Hepatic stellate cell (primary cell): ENCODE measurements around the gene FBXW8.

ENCODE experiments used
- DNase-seq: peaks from one replicate; pipeline ENCODE4 v3.0.0; 2011; ENCODE audit warnings: low spot score

FBXW8 gene

DNA sequence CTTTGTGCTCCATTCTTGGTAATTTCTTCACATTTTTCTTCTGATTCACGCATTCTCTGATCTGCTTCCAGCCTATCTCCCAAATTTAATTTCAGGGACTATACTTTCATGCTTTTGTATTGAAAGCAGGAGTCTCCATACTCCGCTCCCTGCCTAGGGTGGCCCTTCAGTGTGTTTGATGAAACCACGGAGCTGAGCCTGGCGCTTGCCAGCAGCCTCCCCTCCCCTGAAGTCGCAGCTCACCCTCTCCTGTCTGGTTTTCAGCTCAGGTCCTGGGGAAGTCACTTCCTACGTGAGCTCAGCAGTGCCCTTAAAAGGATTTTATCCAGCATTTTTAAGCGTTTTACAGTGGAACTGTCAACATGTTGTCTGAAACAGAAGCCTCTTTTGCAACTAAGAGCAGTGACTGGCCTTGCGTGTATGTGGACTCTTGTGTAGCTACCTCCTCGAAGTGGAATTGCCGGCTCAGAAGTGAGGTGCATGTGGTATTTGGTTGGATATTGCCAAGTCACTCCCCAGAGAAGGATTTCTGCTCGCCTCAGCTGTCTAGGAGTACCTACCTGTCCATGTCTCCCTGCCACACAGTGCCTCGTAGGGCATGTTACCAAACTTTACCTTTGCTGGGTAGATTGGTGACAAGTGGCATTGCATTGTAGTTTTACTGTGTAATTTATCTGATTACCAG is 109.9 kb downstream of the FBXW8 start:
- no peak for DNase-seq

DNA sequence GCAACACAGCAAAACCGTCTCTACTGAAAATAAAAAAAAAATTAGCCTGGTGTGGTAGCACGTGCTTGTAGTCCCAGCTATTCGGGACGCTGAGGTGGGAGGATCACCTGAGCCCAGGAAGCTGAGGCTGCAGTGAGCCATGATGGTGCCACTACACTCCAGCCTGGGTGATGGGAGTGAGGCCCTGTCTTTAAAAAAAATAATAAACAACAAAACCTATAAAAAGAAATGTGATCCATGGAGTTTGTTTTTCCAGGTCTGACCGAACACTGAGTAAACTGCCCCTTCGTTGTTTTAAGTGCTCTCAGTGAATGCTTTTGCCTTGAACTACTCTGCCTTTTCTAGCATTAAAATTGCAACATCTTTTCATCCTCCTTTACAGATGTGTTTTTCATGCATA is 111.7 kb downstream of the FBXW8 start:
- no peak for DNase-seq

DNA sequence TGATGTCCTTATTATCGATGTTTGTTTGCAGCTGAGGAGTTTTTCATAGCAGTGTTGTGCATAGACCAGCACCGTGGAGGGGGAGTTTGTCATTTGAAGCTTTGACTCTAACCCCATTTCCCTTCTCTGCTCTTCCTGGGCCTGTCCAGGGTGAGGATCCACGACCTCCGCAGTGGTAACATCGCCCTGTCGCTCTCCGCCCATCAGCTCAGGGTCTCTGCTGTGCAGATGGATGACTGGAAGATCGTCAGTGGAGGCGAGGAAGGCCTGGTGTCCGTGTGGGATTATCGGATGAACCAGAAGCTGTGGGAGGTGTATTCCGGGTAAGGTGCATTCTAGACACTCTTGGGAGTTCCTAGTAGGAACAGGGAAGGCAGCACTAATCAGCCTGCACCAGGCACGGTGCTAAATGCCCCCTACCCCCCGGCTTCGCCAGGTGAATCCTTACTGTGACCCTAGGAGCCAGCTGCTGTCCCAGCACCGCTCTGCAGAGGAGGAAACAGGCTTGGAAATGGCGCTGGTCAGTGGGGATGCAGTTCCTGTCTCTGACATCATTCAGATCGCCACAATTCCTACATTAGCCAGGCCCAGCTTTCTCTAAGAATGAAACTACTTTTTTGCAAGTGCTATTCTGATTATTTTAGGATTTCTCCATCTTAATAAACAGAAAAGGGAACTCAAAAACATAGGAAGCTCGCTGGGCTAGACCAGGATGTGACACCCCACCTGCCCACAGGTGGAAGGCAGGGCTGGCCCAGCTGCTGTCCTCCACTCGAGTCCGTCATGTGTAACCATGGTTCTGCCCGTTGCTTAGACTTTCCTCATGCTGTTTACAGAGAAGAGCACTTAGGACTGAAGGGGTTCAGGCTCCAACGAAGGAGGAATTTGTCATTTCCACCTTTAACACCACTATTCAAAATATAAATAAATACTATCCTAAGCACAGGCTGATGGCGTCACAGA is 113.5 kb downstream of the FBXW8 start:
- DNase-seq = no peak

DNA sequence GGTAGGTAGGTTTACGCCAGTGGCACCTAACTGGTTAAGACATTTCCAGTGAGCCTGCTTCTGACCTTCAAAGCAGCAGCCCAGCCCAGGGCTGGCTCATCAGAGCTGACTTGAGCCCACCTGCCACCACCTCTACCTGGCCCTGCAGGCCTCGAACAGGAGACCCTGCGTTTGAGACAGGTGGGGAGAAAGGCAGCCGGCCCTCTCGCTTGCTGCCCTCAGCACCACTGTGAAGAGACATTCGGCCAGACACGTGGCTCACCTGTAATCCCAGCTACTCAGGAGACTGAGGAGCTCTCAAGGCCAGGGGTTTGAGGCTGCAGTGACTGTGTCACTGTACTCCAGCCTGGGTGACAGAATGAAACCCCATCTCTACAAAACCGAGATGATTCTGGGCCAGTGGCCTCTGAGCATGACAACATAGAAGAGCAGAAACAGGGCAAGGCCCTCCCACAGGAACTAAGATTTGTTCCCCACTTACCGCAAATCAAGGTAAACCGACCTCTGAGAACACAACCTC is 114.3 kb downstream of the FBXW8 start:
- no peak for DNase-seq

DNA sequence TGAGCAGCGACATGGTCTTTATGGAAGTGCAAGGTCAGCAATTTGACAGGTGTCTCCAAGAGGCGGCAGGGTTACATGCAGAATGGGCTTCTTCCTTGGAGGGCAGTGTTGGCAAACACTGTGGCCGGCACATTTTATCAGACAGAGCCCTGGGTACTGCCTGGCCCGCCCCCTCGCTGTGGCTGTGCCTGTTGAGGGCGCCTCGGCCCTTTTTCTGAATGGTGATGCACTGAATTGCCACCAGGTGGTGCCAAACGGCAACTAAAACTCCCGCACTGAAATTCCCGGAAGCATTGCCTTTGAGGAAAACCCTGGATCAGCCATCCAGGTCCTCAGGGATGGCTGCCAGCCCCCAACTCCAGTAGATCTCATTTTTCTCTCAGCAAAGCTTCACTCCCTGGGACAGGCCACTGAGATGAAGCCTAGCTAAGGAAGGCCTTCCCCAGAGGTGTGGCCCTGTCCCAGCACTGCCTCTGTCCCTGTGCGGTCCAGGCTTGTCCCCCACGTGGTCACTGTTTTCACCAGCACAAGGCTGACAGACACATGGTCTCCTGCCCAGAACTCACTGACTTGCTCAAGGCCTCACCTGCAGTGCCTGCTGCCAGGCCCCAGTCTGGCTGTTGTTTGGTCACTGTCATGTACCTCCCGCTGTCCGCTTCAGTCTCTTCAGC is 114.9 kb downstream of the FBXW8 start:
- DNase-seq = peak; percentile 84

DNA sequence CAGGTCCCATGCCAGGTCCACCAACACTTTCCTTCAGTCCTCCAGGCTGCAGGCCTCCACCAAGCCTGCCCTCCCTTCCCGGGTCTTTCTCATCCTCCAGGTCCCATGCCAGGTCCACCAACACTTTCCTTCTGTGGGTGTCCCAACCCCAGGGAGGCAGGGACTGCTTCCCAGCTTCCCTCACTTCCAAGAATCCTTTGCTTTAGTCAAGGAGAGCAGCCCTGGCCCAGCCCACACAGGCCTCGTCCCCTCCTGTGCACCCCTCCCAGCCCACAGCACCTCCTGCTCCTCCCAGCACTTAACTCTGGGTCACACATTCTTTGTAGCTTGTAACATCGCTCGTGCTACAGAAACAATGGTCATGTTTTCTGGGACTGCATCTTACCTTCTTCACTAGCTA is 115.6 kb downstream of the FBXW8 start:
- no peak for DNase-seq

DNA sequence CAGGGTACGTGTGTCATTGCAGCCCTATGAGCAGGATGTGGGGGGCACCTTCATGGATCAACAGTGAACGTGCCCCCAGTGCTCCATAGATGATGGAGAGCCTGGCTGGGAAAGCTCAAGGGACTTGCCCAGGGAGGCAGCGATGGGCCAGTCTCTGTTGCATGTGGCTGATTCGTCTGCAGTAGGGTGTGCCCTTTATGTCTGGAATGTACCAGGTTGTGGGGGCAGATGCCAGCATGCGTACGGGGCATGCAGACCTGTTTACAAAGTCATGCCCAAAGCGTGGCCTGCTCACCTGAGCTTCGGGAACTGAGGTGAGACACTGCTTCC is 116.1 kb downstream of the FBXW8 start:
- DNase-seq = no peak

DNA sequence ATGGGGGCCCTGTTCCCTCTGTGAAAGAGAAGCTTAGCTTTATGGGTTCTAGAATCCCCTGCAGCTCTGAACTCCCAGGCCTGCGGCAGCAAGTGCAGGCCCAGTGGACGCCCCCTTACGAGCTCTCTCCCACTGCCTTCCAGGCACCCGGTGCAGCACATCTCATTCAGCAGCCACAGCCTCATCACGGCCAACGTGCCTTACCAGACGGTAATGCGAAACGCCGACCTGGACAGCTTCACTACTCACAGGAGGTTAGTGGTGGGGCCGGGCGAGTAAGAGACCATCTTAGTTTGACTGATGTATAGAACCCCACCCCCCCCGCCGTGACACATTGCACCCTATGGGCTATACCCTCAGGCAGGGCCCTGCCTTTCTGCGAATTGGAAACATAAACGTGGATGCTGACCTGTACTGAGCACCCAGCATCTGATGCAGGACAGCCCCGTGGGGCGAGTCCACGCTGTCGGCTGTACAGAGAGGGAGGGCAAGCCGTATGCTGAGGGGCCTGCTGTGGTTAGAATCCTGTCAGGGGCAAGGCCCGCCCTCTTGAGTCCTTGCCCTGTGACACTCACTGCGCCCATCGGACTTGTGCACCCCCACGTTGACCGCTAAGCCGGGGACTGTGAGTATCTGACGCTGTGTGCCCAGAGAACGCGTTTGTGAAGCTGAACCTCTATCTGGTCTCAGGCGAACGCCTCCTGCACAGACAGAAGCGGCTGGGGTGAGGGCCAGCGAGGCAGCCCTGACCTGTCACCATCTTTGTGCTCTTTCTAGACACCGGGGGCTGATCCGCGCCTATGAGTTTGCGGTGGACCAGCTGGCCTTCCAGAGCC is 116.7 kb downstream of the FBXW8 start:
- no peak for DNase-seq

DNA sequence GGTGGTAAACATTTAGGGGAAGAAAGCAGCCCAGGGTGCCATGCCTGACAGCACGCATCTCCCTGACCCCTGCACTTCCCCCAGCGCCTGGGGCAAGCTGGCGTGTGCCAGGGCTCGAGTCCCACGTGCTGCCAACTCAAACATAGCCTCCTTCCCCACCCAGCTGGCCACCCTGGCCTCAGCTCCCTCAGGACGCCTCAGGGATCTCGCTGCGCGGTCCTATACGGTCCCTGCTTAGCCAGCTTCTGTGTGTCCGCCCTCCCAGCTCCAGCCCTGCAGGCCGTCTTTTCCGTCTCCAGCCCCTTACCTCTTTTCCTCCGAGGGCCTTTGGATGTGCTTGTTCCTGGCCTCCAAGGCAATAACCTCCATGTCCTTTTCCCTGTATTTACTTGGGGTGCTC is 117.5 kb downstream of the FBXW8 start:
- DNase-seq = no peak

DNA sequence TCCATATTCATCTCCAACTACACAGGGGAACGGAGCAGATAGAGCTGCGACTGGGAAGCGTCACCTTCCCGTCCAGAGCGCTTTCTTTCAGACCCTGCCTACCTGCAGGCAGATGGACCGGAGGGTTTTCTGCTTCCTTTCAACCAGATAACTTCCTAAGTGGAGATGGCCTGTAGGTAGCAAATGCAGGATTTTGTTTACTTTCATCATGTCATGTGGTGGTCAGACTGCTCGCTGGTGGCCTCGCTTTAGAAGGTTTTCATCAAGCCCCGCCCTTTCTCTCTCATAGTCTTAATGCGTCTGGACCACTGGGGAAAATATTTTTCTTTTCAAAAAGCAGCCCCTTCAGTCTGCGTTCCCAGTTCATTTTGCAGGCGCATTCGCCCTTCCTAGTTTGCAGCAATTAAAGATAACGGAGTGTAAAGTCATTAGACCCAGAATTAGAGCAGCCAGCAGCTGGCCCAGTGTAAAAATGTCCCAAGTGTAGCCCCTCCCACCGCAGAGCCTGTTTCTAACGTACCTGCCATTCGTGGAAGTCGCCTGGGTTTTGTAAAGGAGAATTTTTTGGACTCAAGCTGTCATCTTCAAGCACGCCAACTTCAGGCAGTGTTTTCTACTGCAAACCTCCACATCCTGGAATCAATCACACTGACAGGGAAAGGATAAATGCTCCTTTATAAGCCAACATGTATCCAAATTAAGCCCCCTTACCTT is 119.6 kb downstream of the FBXW8 start:
- no peak for DNase-seq

DNA sequence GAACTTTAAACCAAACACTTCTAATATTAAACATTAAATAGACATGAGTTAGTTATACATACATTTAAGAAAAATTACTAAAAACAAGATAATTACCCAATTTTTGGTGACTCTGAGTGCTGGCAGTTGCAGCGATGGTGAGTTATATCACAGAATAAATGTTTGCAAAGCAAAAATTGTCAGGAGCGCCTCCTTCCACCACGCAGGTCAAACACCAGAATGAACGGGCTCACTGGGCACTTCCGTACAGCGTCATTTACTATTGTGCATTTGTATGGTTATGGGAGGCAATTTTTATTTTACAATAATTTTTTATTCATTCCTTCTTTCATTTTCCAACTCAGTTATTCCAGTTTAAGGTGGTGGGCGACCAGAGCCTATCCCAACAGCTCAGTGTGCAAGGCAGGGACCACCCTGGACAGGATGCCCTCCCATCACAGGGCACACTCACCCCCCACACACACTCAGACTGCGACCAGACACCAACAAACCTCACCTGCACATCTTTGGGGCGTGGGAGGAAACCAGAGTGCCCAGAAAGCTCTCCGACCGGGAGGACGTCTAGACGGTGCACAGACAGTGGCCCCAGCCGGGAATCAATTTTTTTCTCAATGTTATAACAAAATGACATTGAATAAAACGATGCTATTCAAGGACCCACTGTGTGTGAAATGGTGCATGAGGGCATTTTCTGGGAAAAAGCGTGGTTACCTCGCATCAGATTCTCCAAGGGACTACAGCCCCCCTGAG is 121.3 kb downstream of the FBXW8 start:
- DNase-seq = no peak

DNA sequence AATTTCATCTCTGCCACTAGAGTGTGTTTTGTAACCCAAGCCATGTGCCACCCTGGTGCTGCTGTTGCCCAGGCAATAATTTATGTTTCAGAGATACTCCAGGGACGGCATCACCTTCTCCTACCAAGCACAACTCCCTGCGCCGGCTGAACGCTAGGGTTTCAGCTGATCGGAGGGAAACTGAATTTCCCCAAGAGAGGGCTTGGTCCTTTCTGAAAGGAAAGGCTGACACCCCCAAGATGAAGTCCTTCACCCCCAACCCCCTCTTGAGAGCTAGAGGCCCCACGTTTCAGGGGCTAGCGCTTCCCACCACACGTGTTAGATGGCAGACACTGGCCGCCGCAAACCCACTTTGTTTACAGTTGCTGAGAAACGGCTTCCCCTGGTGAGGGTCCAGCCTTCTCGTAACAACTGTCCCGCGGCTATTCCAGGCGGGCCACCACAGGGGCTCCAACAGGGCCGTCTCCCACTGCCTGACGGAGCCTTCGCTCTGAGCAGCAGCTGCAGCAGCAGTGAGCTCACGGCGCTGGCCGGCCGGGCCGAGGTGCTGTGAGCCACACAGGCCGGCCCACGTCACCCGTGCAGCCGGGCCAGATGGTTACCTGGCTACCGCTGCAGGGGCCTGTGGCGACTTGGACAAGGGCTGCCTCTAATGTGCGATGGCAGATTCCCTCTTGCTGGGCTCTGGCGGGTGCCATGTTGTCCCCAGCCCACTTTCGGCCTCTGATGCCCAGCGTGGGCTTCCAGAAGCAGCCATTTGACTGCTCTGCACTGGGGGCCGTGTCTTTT is 122.0 kb downstream of the FBXW8 start:
- DNase-seq = no peak

DNA sequence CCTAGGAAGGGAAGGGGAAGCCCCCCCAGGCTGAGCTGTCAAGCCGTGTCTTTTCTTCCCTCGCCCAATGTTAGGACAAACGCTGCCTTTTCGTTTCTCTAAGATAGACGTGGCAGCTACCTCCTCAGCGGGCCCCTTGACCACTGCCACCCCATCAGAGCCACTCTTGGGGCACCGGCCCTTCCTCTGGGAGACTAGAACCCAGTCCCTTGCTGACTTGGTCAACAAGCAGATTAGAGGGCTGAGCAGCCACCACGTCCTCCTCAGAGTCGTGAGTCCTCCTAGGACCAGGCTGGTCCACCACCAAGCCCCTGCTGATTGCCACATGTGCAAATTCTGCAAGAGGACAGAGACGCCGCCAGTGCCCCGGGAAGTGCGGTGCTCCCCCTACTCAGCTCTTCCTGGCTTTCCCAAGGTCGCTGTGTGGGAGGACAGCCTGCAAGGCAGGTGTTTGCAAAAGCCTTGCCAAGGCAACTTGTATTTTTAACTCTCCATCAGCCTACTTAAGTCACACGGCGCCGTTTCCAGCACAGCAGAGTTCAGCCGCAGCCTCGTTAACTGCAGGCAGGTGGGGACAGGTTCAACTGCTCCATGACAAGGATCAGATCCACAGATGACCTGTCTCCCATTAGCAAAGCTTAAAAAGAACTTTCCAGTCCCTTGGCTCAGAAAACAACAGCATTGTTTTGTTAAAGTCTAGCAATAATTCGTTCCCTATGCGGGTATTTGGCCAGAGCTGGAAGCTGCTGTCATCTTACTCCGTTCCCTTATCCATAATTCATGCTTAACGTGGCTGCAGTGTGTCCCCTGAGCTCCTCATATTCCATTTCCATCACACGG is 122.9 kb downstream of the FBXW8 start:
- no peak for DNase-seq

DNA sequence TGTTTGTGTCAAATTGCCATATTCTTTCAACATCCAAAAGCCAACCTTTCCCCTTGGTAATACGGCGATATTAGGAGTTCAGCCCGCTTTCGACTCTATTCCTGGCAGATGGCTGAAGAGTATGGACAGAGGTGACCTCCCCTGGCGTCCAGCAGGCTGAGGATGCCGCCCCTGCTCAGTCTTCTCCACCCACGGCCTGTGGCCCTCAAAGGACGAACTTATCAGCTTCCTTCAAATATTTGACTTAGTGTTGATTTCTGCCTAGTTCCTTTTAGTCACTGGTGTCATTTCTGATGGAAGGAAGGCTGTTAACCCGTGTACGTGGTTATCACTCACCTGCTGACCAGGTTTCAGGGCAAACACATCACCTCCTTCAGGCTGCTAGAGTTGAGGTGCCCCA is 123.5 kb downstream of the FBXW8 start:
- no peak for DNase-seq

DNA sequence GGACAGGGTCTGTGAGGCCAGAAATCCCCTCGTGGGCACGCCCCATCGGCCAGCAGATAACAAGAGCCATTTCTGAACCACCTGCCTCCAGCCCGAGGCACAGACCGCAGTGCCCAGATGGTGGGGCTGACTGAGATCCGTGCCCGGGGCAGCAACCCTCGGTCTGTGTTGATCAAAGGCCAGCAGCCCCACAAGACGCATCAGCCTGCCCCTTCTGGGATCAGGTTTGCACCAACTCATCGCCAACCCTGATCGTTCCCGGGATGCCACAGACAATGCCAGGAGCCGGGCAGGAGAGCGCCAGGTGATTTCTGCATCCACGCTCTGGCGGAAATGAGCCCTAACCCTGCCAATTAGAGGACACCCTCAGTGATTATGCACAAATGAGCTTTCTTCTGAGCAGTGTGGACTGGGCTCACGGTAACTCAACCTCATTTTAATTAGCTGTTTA is 124.0 kb downstream of the FBXW8 start:
- no peak for DNase-seq

DNA sequence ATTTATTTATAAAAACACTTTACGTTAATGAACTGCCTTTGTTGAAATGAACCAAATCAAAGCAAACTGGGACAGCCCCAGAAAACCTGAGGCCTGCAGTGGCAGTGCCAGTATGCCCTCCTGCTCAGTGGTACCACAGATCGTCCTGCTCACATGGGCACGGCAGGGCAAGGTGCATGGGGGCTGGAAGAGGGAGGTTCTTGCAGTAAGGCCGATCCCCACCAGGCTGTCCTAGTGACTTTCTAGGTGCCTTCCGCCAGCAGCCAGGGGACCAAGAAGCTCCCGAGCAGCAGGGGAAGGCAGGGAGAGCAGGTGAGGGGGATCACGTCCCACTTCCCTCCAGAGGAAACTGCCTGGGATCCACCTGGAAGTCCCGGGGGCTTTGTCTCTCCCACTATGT is 124.5 kb downstream of the FBXW8 start:
- no peak for DNase-seq

DNA sequence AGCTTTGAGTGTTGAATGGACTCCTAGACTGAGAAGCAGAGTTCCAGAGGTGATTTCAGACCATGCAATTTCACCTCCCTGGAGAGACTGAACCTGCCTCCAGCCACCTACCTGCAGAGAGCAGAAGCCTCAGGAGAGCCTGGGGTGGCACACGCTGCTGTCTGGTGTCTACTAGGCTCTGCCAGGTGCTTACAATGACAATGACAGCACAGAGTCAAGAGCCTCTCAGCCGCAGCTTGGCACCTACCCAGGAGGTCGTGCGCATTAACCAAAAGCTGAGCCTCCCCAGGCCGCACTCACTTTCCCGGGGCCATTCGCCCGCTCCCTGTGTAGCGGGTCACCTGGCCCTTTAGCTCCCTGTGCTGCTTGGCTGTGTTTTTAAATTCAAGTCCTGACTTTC is 125.3 kb downstream of the FBXW8 start:
- DNase-seq = no peak

DNA sequence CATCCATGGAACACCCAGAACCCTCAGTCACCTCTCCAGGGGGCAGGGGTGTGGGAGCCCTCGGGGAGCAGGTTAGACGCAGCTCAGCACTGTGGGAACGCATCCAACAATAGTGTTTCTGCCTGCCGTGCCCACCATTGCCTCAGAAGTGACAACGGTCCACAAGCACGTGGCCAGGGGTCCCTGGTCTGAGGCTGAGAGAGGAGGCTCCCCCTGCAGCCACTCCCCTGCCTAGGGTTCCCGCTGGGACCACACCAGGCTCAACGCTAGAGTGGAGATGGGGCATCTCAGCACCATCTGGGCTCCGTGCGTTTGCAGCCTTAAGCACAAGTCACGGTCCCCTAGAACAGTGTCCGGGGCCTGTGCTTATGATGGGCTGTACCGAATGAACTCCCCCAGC is 125.8 kb downstream of the FBXW8 start:
- no peak for DNase-seq
